BLaER1 (cell line): ENCODE results near the gene SHCBP1.
"Not testable (repeated sequence)": the region's sequence is repeated elsewhere in the genome, so short reads cannot be mapped to it uniquely, and the experiment has no call there.

ENCODE experiments used
- H3K27ac ChIP-seq: shearing (Covaris generic); formaldehyde crosslinking; 2 replicates; pipeline ENCODE4 v1.8.1; 2022
- H3K27me3 ChIP-seq: shearing (Covaris generic); formaldehyde crosslinking; 2 replicates; pipeline ENCODE4 v1.8.1; 2022
- H3K36me3 ChIP-seq: shearing (Covaris generic); formaldehyde crosslinking; 2 replicates; pipeline ENCODE4 v1.8.1; 2022
- H3K4me1 ChIP-seq: shearing (Covaris generic); formaldehyde crosslinking; 2 replicates; pipeline ENCODE4 v1.8.1; 2022
- H3K4me2 ChIP-seq: shearing (Covaris generic); formaldehyde crosslinking; 2 replicates; pipeline ENCODE4 v1.8.1; 2022
- H3K4me3 ChIP-seq: shearing (Covaris generic); formaldehyde crosslinking; 2 replicates; pipeline ENCODE4 v1.8.1; 2022
- H3K9ac ChIP-seq: shearing (Covaris generic); formaldehyde crosslinking; 2 replicates; pipeline ENCODE4 v1.8.1; 2022
- H3K9me3 ChIP-seq: shearing (Covaris generic); formaldehyde crosslinking; 2 replicates; pipeline ENCODE4 v1.8.1; 2022
- H4K20me1 ChIP-seq: shearing (Covaris generic); formaldehyde crosslinking; 2 replicates; pipeline ENCODE4 v1.8.1; 2022
- Cebpa-rat ChIP-seq: shearing (Covaris generic); IDR thresholded peaks from 2 replicates; pipeline ENCODE4 v1.8.1; 2022

Gene SHCBP1

DNA sequence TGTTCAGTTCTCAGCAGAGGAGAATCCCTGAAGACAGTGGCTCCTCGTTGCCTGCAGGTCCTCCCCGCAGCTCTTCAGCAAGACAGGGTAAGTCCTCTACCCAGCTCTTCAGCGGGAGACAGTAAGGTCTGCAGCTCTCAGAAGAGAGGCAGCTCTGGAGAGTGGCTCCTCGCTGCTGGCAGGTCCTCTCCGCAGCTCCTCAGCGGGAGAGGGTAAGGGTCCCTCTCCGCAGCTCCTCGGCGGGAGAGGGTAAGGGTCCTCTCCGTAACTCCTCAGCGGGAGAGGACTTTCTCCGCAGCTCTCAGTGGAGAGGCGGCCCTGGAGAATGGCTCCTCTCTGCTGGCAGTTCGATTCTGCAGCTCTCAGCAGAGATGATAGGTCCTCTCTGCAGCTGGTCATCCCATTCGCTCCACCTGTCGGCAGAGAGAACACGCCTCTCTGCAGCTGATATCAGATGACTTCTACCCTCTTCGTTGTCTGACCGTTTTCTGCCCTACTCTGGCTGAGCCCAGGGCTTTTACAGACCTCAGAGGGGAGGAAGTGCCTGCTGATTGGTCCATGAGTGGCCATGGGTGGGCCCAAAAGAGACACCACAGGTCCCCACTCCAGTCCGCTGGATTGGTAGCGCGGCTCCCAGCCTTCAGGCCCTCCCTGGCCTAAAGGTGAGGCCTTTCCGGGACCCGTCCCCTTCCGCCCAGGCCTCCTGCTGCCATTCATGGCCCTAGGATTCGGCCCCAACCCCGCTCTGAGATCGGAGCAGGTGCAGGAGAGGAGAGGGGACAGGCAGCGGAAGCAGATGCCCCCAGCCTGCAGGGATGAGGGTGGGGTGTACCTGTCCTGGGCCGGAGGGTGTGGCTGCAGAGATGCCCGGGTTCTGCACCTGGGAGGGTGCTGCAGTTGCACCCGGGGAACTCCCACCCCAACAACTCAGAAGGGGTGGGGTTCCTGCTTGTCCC is 11.9 kb upstream of the SHCBP1 start:
- Histone ChIP-seq H3K9me3 (no peaks in the 10 kb centered on the region), H3K4me1 (peaks cover 5% of the 10 kb centered on the region; the same call in 1 of the 2 replicates), H3K4me2 (no peak overlapping the region), H3K27ac (no peak overlapping the region), H3K36me3 (no peaks in the 10 kb centered on the region), H4K20me1 (no peaks in the 10 kb centered on the region), H3K4me3 (no peak overlapping the region), H3K27me3 (no peaks in the 10 kb centered on the region), H3K9ac (no peak overlapping the region)
- TF ChIP-seq Cebpa-rat = no peak

- no peak overlapping the region for H3K9ac ChIP-seq
- no peak overlapping the region for H3K4me2 ChIP-seq
- H3K27me3 ChIP-seq = no peaks in the 10 kb centered on the region
- H3K9me3 ChIP-seq = no peaks in the 10 kb centered on the region
- no peaks in the 10 kb centered on the region for H3K36me3 ChIP-seq
- no peaks in the 10 kb centered on the region for H3K4me1 ChIP-seq
- TF ChIP-seq Cebpa-rat = no peak
- H3K4me3 ChIP-seq = no peak overlapping the region
- H4K20me1 ChIP-seq = no peaks in the 10 kb centered on the region
- H3K27ac ChIP-seq = no peak overlapping the region
Observed at GRCh38 chr16:46629331-46630219, 8.4 kb upstream of the SHCBP1 start.

GRCh38 chr16:46627746-46628145 is 6.6 kb upstream of the SHCBP1 start:
- H3K4me1 ChIP-seq = no peaks in the 10 kb centered on the region
- H3K9ac ChIP-seq = no peak overlapping the region
- H3K27me3 ChIP-seq = no peaks in the 10 kb centered on the region
- TF ChIP-seq Cebpa-rat = no peak
- H3K9me3 ChIP-seq = no peaks in the 10 kb centered on the region
- H3K4me2 ChIP-seq = no peak overlapping the region
- H3K4me3 ChIP-seq = no peak overlapping the region
- no peaks in the 10 kb centered on the region for H3K36me3 ChIP-seq
- H4K20me1 ChIP-seq = no peaks in the 10 kb centered on the region
- H3K27ac ChIP-seq = no peak overlapping the region

GRCh38 chr16:46626681-46627080 is 5.5 kb upstream of the SHCBP1 start:
- not testable (repeated sequence) for H4K20me1 ChIP-seq, H3K36me3 ChIP-seq, H3K9me3 ChIP-seq, H3K9ac ChIP-seq, H3K4me3 ChIP-seq, H3K27me3 ChIP-seq, H3K4me2 ChIP-seq, H3K4me1 ChIP-seq, H3K27ac ChIP-seq

- not testable (repeated sequence) for H3K4me2 ChIP-seq, H3K4me3 ChIP-seq, H3K27ac ChIP-seq, H3K36me3 ChIP-seq, H4K20me1 ChIP-seq, H3K9ac ChIP-seq, H3K27me3 ChIP-seq, H3K9me3 ChIP-seq
- peaks cover 16% of the 10 kb centered on the region for H3K4me1 ChIP-seq
Observed at GRCh38 chr16:46624862-46625261, 3.7 kb upstream of the SHCBP1 start.

- H3K36me3 ChIP-seq, H3K9me3 ChIP-seq, H3K4me2 ChIP-seq, H4K20me1 ChIP-seq, H3K27ac ChIP-seq, H3K27me3 ChIP-seq, H3K4me3 ChIP-seq, H3K9ac ChIP-seq: not testable (repeated sequence)
- peaks cover 28% of the 10 kb centered on the region for H3K4me1 ChIP-seq
Observed at GRCh38 chr16:46623707-46624106, 2.5 kb upstream of the SHCBP1 start.

DNA sequence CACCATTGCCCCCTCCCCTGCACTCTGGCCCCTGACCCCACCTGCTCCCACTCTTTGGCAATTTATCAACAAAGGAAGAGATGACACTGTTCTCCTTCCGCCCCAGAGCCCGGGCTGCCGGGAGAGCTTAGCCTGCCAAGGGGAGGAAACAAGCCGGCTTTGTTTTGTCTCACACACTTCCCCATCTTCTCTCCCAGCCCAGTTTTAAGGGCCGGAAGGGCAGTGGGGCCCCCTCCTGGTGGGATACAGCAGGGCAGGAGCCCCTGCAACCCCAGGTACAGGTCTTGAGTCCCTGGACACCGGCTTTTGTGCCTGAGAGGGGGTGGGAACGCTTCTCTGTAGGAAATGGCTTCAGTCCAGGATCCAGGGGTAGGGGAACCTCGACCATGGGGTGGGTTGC is 2.1 kb upstream of the SHCBP1 start:
- H4K20me1 ChIP-seq, H3K9me3 ChIP-seq, H3K4me2 ChIP-seq, H3K9ac ChIP-seq, H3K27ac ChIP-seq, H3K27me3 ChIP-seq, H3K4me3 ChIP-seq: not testable (repeated sequence)
- Histone ChIP-seq H3K36me3 (peaks cover 11% of the 10 kb centered on the region; the same call in 1 of the 2 replicates), H3K4me1 (peaks cover 30% of the 10 kb centered on the region)

DNA sequence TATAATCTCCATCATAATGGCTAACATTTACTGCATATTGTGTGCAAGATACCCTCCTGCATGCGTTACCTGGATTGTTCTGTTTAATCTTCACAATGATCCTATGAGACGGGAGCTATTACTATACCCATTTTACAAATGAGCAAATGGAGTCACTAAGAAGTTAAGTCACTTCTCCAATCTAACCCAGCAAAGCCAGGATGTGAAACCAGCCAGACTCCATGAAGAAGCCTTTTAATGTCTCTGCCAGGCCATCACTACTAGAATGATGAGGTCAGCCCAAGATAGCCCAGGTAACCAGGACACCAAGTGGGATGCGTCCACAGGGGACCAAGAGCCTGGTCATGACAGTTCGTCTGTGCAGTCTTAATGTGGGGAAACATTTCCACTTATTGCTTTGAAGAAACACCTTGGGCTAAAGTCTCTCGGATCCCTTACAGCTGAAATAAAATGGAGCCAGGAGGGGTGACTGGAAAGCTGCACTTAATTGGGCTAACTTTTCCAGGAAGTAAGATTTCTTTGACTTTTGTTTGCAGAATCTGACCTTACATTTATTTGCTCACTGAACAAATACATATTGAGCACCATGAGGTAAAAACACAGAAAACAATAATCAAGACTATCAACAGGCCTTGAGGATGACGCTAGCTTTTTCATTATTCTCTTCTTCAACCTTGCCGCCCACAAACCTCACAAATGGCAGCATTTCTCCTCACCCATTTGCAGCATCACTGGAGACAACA is 926 bp upstream of the SHCBP1 start:
- H3K9ac ChIP-seq = no peak overlapping the region
- H3K9me3 ChIP-seq = no peaks in the 10 kb centered on the region
- H3K27me3 ChIP-seq = no peaks in the 10 kb centered on the region
- H3K36me3 ChIP-seq = peaks cover 22% of the 10 kb centered on the region
- no peaks in the 10 kb centered on the region for H4K20me1 ChIP-seq
- peak overlapping the region; percentile 87; the same call in 1 of the 2 replicates for H3K4me2 ChIP-seq
- H3K4me3 ChIP-seq = no peak overlapping the region
- H3K27ac ChIP-seq = no peak overlapping the region
- H3K4me1 ChIP-seq = peaks cover 30% of the 10 kb centered on the region
- TF ChIP-seq Cebpa-rat = no peak

GRCh38 chr16:46620266-46621005 is 743 bp downstream of the SHCBP1 start:
- H4K20me1 ChIP-seq = no peaks in the 10 kb centered on the region
- H3K9me3 ChIP-seq = no peaks in the 10 kb centered on the region
- peak overlapping the region; percentile 89 for H3K9ac ChIP-seq
- H3K27me3 ChIP-seq = no peaks in the 10 kb centered on the region
- H3K4me3 ChIP-seq = peak overlapping the region; percentile 86
- H3K36me3 ChIP-seq = peaks cover 38% of the 10 kb centered on the region
- H3K27ac ChIP-seq = peak overlapping the region; percentile 88
- H3K4me1 ChIP-seq = peaks cover 30% of the 10 kb centered on the region
- no peak for TF ChIP-seq Cebpa-rat
- H3K4me2 ChIP-seq = peak overlapping the region; percentile 87
